GM12891 (cell line): ENCODE results near the gene ARAF.

Source experiments
- DNase-seq: peaks from one replicate; pipeline ENCODE4 v3.0.0; 2011; ENCODE audit warnings: low spot score; ENCODE audit not compliant: insufficient read length
- FAIRE-seq: peaks from 2 replicates; lab custom pipeline; 2011; peaks lifted over from hg19 to GRCh38; lab: Jason Lieb, UNC
- POU2F2 ChIP-seq: IDR thresholded peaks from 2 replicates; pipeline ENCODE4 v1.6.1; 2011; ENCODE audit warnings: low read depth, mild to moderate bottlenecking, control low read depth, low read length, moderate library complexity

ARAF gene

DNA sequence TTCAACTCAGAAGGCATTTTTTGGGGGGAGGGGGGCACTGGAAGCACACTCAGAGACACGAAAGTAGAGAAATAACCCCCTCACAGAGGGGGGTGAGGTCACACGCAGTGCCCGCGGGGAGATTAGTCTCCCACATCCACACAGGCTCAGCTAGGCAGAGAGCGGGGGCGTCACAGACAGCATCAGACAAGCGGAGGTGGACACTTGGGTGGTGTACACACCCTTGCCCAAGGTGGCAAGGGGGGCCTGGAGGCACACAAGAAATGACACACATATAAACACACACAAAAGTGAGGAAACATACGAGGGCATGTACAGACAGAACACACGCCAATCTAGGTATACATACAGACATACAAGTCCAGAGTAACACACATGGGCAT, 59.3 kb downstream of the ARAF start:
- FAIRE-seq = no peak
- no peak for TF ChIP-seq POU2F2
- DNase-seq = no peak
